SK-N-SH treated with all-trans-retinoic acid at 6 μM for 48 hours (cell line): Measurements from ENCODE around the gene DGUOK.

Experiments used
- ATAC-seq: fragments of 200-7000 bp; cut with Tn5 transposase; 3 replicates; pipeline ENCODE4 v1.9.1; 2020; ENCODE audit warnings: mild to moderate bottlenecking, moderate library complexity
- BACH2 ChIP-seq: fragments of 250-450 bp; sonication (Bioruptor Pico); IDR thresholded peaks from 2 replicates; pipeline ENCODE4 v1.9.0; 2021; ENCODE audit warnings: mild to moderate bottlenecking, borderline replicate concordance
- CREB5 ChIP-seq: fragments of 250-450 bp; sonication (Bioruptor Pico); IDR thresholded peaks from 2 replicates; pipeline ENCODE4 v1.5.1; 2020; ENCODE audit warnings: low read depth, mild to moderate bottlenecking, moderate library complexity
- CSDC2 ChIP-seq: fragments of 250-450 bp; sonication (Bioruptor Pico); IDR thresholded peaks from 2 replicates; pipeline ENCODE4 v1.5.0; 2020; ENCODE audit warnings: mild to moderate bottlenecking, moderate library complexity
- ESRRG ChIP-seq: fragments of 250-450 bp; sonication (Bioruptor Pico); IDR thresholded peaks from 2 replicates; pipeline ENCODE4 v1.6.1; 2021; ENCODE audit warnings: mild to moderate bottlenecking
- GLIS3 ChIP-seq: fragments of 250-450 bp; sonication (Bioruptor Pico); IDR thresholded peaks from 2 replicates; pipeline ENCODE4 v1.5.0; 2020; ENCODE audit warnings: mild to moderate bottlenecking, moderate library complexity
- OSR1 ChIP-seq: fragments of 250-450 bp; sonication (Bioruptor Pico); IDR thresholded peaks from 2 replicates; pipeline ENCODE4 v1.8.0; 2022; ENCODE audit warnings: moderate library complexity, mild to moderate bottlenecking, inconsistent platforms
- POU6F1 ChIP-seq: fragments of 250-450 bp; sonication (Bioruptor Pico); IDR thresholded peaks from 2 replicates; pipeline ENCODE4 v1.8.0; 2021; ENCODE audit warnings: low read depth, mild to moderate bottlenecking, moderate library complexity, borderline replicate concordance
- SNAI2 ChIP-seq: fragments of 250-450 bp; sonication (Bioruptor Pico); IDR thresholded peaks from 2 replicates; pipeline ENCODE4 v1.5.0; 2020; ENCODE audit warnings: mild to moderate bottlenecking, moderate library complexity
- TCF4 ChIP-seq: fragments of 250-450 bp; sonication (Bioruptor Pico); IDR thresholded peaks from 2 replicates; pipeline ENCODE4 v1.8.0; 2021; ENCODE audit warnings: mild to moderate bottlenecking, moderate library complexity, borderline replicate concordance
- TOX ChIP-seq: fragments of 250-450 bp; sonication (Bioruptor Pico); IDR thresholded peaks from 2 replicates; pipeline ENCODE4 v1.8.0; 2021; ENCODE audit warnings: mild to moderate bottlenecking, moderate library complexity, borderline replicate concordance
- TSHZ2 ChIP-seq: fragments of 250-450 bp; sonication (Bioruptor Pico); IDR thresholded peaks from 2 replicates; pipeline ENCODE4 v1.5.0; 2020; ENCODE audit warnings: mild to moderate bottlenecking, moderate library complexity
- ZC3H10 ChIP-seq: fragments of 250-450 bp; sonication (Bioruptor Pico); IDR thresholded peaks from 2 replicates; pipeline ENCODE4 v1.5.1; 2021; ENCODE audit warnings: mild to moderate bottlenecking, moderate library complexity
- ZFP3 ChIP-seq: fragments of 250-450 bp; sonication (Bioruptor Pico); IDR thresholded peaks from 2 replicates; pipeline ENCODE4 v1.5.0; 2020; ENCODE audit warnings: mild to moderate bottlenecking, moderate library complexity
- ZFP30 ChIP-seq: fragments of 450-650 bp; formaldehyde crosslinking; IDR thresholded peaks from 2 replicates; pipeline ENCODE4 v1.5.0; 2022; ENCODE audit warnings: mild to moderate bottlenecking, moderate library complexity
- ZNF565 ChIP-seq: fragments of 450-650 bp; formaldehyde crosslinking; conservative IDR thresholded peaks from 2 replicates; pipeline ENCODE4 v1.5.0; 2020; ENCODE audit warnings: low read depth, mild to moderate bottlenecking, moderate library complexity
- ZNF70 ChIP-seq: fragments of 450-650 bp; formaldehyde crosslinking; IDR thresholded peaks from 2 replicates; pipeline ENCODE4 v1.5.0; 2020; ENCODE audit warnings: mild to moderate bottlenecking, moderate library complexity
- ZNF8 ChIP-seq: fragments of 450-650 bp; formaldehyde crosslinking; IDR thresholded peaks from 2 replicates; pipeline ENCODE4 v1.5.0; 2020; ENCODE audit warnings: mild to moderate bottlenecking, moderate library complexity

Gene DGUOK

GRCh38 chr2:73910873-73911547 lies 15.7 kb upstream of the DGUOK start (continued):
- TF ChIP-seq TCF4 (CRISPR knock-in tag) (no peak), OSR1 (CRISPR knock-in tag) (no peak), ZNF70 (CRISPR knock-in tag) (no peak), ESRRG (no peak), TSHZ2 (CRISPR knock-in tag) (no peak)

- ATAC-seq, result no peak
- no peak for TF ChIP-seq POU6F1 (CRISPR knock-in tag)
- no peak for TF ChIP-seq ZNF565
- no peak for TF ChIP-seq ZFP3 (CRISPR knock-in tag)
- no peak for TF ChIP-seq ZNF70 (CRISPR knock-in tag)
- no peak for TF ChIP-seq TSHZ2 (CRISPR knock-in tag)
- TF ChIP-seq ZNF8 (CRISPR knock-in tag), result no peak
- no peak for TF ChIP-seq GLIS3
- no peak for TF ChIP-seq OSR1 (CRISPR knock-in tag)
Observed at GRCh38 chr2:73911548-73912208, 15.0 kb upstream of the DGUOK start.

- no peak for ATAC-seq
- no peak for TF ChIP-seq ZFP30 (CRISPR knock-in tag)
- TF ChIP-seq ZC3H10, result no peak
- no peak for TF ChIP-seq ZNF70 (CRISPR knock-in tag)
- TF ChIP-seq ZFP3 (CRISPR knock-in tag), result no peak
- TF ChIP-seq OSR1 (CRISPR knock-in tag), result no peak
- no peak for TF ChIP-seq GLIS3
- no peak for TF ChIP-seq BACH2
- no peak for TF ChIP-seq CREB5
- TF ChIP-seq TOX (CRISPR knock-in tag), result no peak
- no peak for TF ChIP-seq SNAI2 (CRISPR knock-in tag)
- no peak for TF ChIP-seq ZNF8 (CRISPR knock-in tag)
- TF ChIP-seq CSDC2, result no peak
Observed at GRCh38 chr2:73913414-73914054, 13.1 kb upstream of the DGUOK start.

- ATAC-seq, result no peak
- TF ChIP-seq CREB5 (no peak), TOX (CRISPR knock-in tag) (no peak), GLIS3 (no peak), ESRRG (no peak), SNAI2 (CRISPR knock-in tag) (no peak), TCF4 (CRISPR knock-in tag) (no peak), ZFP3 (CRISPR knock-in tag) (no peak)
- TF ChIP-seq, all 23 proteins: peak for 0
Observed at GRCh38 chr2:73914667-73915066, 12.0 kb upstream of the DGUOK start.
